Common myeloid progenitor, CD34-positive (primary cell): ENCODE measurements around the gene TTC28.

Source experiments
- CTCF ChIA-PET: fragments of 350-600 bp; sonication (Branson Sonifier 250); formaldehyde crosslinking; loops from one replicate; lab custom pipeline; 2021; ENCODE audit warnings: antibody characterized with exemption; lab: Charles Lee
- POLR2A ChIA-PET: fragments of 350-600 bp; sonication (Branson Sonifier 250); formaldehyde crosslinking; loops from one replicate; lab custom pipeline; 2021; ENCODE audit warnings: antibody characterized with exemption; lab: Charles Lee
- DNase-seq, 3 donors: peaks; one replicate each; pipeline versions ENCODE4 v3.0.0 to v3.0.0-alpha.2; 2013
- H3K27ac ChIP-seq, 2 experiments: 1 replicate in 1 of 2; 2 replicates in 1 of 2; pipeline ENCODE4 v1.7.0; 2013; ENCODE audit warnings: inconsistent platforms in 2 of 2, low read length in 2 of 2, mild to moderate bottlenecking in 2 of 2, low read depth in 1 of 2, moderate library complexity in 1 of 2; ENCODE audit not compliant: severe bottlenecking in 2 of 2, insufficient read depth in 1 of 2, poor library complexity in 1 of 2
- H3K27me3 ChIP-seq, 5 experiments: replicated peaks in 2 of 5; 1 replicate in 3 of 5; 2 replicates in 2 of 5; pipeline versions ENCODE4 v1.6.1 to v1.7.0; 2013; ENCODE audit warnings: low read length in 4 of 5, mild to moderate bottlenecking in 2 of 5, moderate library complexity in 2 of 5, inconsistent platforms in 1 of 5; ENCODE audit not compliant: insufficient read depth in 5 of 5, control insufficient read depth in 4 of 5
- H3K36me3 ChIP-seq, 4 experiments: 1 replicate in 2 of 4; 2 replicates in 2 of 4; pipeline versions ENCODE4 v1.6.1 to v1.7.0; 2013; ENCODE audit warnings: low read length in 3 of 4, control low read depth in 1 of 4, mild to moderate bottlenecking in 1 of 4; ENCODE audit not compliant: control insufficient read depth in 4 of 4, insufficient read depth in 4 of 4
- H3K4me1 ChIP-seq, 4 experiments: 1 replicate in 3 of 4; 2 replicates in 1 of 4; pipeline versions ENCODE4 v1.6.1 to v1.7.1; 2013; ENCODE audit warnings: low read length in 3 of 4, mild to moderate bottlenecking in 3 of 4, control low read depth in 1 of 4, inconsistent platforms in 1 of 4, moderate library complexity in 1 of 4; ENCODE audit not compliant: control insufficient read depth in 4 of 4, insufficient read depth in 4 of 4; ENCODE audit errors: control extremely low read depth in 1 of 4
- H3K4me3 ChIP-seq, 7 experiments: 1 replicate in 4 of 7; 2 replicates in 3 of 7; pipeline versions ENCODE4 v1.5.1 to v1.7.0; 2013; ENCODE audit warnings: mild to moderate bottlenecking in 7 of 7, low read length in 6 of 7, moderate library complexity in 6 of 7, inconsistent platforms in 2 of 7, low read depth in 2 of 7, control low read depth in 1 of 7; ENCODE audit not compliant: insufficient read depth in 4 of 7, control insufficient read depth in 1 of 7; ENCODE audit errors: extremely low read depth in 1 of 7
- H3K9me3 ChIP-seq, 5 experiments: 1 replicate in 4 of 5; 2 replicates in 1 of 5; pipeline versions ENCODE4 v1.6.1 to v1.7.1; 2013; ENCODE audit warnings: low read length in 4 of 5, mild to moderate bottlenecking in 2 of 5, inconsistent platforms in 1 of 5, low read depth in 1 of 5, moderate library complexity in 1 of 5; ENCODE audit not compliant: control insufficient read depth in 4 of 5, insufficient read depth in 2 of 5; ENCODE audit errors: control extremely low read depth in 1 of 5
- WGBS: methylation state at CpG from one replicate; pipeline ENCODE4 v1.1.5; 2013; ENCODE audit not compliant: insufficient coverage; 5-methylcytosine and 5-hydroxymethylcytosine counted together

Gene TTC28

DNA sequence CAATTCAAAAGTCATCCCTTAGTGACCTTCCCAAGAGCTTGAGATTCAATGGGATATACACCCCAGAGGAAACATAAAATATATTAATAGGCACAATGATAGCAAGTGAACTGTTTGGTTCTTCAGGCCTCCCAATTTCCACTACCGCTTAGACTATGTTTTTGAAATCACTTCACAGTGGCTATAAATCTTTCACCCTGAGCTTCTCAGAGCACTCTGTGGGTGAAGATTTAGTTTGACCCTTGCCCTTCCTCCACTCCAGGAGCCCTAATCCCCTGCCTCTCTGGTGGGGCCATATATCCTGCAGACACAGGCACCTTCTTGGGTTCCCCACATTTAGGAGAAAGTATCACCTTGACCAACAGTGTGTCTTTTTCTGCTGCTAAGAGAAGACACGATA lies 573.7 kb downstream of the TTC28 start:
- ChIA-PET CTCF (no interaction called here), POLR2A (no interaction called here)

DNA sequence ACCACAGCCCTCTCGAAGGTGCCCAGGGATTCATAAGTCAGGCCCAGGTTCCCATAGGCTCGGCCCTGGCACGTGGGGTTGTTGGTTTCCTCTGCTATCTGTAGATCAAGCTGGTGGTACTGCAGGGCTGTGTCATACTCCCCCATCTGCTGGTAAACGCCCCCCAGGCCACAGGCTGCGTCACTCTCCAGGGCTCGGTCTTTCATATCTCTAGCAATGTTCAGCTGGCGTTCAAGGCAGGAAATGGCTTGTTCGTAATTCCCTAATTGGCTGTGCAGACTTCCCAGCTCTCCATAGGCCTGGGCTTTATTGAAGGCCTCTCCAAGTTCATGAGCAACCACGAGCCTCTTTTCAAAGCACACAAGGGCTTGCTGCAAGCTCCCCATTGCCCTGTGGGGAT lies 574.2 kb downstream of the TTC28 start:
- Histone ChIP-seq H3K4me1 (peaks cover 0 to 8% (median 5%) of the 10 kb centered on the region in 4 experiments), H3K9me3 (no peaks in the 10 kb centered on the region), H3K4me3 (no peak overlapping the region), H3K27me3 (no peaks in the 10 kb centered on the region), H3K36me3 (no peaks in the 10 kb centered on the region), H3K27ac (no peak overlapping the region)
- peak; percentile 4 to 42 (median 7) for DNase-seq
- CTCF ChIA-PET = interaction anchor here (0.6 kb wide), 1 partner anchor 24 kb away, joined by 3 read pairs; no protein-coding TSS in a partner anchor
- WGBS = 99% methylated on average over 8 of the region's 9 CpGs
- POLR2A ChIA-PET = no interaction called here

More for the DNA sequence above, 573.7 kb downstream of the TTC28 start:
- H3K4me3 ChIP-seq = no peak overlapping the region
- no peak for DNase-seq
- H3K9me3 ChIP-seq = no peaks in the 10 kb centered on the region
- no peaks in the 10 kb centered on the region for H3K27me3 ChIP-seq
- H3K27ac ChIP-seq = no peak overlapping the region
- WGBS = no CpG with 5 or more reads among the region's 2 CpGs
- peaks cover 0 to 8% (median 5%) of the 10 kb centered on the region in 4 experiments for H3K4me1 ChIP-seq
- no peaks in the 10 kb centered on the region for H3K36me3 ChIP-seq

DNA sequence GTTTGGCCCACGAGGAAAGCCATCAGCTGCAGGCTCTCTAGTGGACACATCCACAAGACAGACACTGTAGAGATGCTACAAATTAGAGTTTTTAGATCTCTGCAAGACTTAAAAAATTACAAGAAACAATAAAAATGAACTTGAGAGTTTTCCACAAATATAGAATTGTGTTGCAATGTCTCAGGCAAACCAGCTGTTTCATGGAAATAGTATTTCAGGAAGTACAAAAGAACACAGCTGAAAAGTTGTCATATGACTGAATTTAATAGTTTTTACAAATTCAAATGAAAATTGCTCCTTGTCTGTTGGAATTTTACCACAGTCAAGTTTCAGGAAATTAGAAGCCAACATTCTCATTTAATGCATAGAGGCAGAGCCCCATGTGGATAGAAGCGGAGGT lies 576.0 kb downstream of the TTC28 start:
- ChIA-PET CTCF (interaction anchor here (0.8 kb wide), 1 partner anchor 8 kb away, joined by 3 read pairs; no protein-coding TSS in a partner anchor), POLR2A (no interaction called here)
- Histone ChIP-seq H3K4me1 (peaks cover 0 to 8% (median 5%) of the 10 kb centered on the region in 4 experiments), H3K4me3 (no peak overlapping the region), H3K36me3 (peaks cover 0 to 3% (median 2%) of the 10 kb centered on the region in 4 experiments), H3K27me3 (no peaks in the 10 kb centered on the region), H3K27ac (no peak overlapping the region), H3K9me3 (no peaks in the 10 kb centered on the region)
- 100% methylated on average over 1 of the region's 2 CpGs for WGBS
- no peak for DNase-seq

DNA sequence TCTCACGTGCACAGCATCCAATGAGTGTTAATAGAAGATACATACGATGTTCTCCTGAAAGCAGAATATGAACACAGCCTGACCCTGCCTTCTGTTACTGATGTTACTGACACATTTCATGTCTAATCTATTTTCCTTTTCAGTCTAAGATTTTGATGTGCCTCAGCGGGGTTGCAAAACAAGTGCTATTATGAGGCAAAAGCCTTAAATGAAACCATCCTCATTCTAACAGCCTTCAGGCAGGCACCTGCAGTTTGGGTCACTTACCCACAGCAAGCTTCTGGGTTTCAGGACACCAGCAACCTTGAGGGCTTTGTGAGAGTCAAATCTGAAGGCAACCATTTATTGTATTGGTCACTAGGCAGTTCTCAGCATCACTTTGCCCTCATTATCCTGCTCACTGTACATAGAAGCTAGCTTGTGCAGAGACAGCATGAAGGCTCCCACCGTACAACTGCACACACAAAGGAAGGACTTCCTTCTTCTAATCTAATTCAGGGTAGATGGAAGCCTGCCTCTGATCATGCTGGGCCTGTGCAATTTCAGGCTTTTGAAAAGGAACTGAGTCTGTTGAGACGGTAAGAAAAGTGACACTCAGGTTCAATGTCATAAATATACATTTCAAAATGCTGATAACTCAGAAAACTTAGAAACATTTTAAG lies 577.4 kb downstream of the TTC28 start:
- Histone ChIP-seq H3K27ac (no peak overlapping the region), H3K36me3 (peaks cover 0 to 3% (median 2%) of the 10 kb centered on the region in 4 experiments), H3K4me3 (no peak overlapping the region), H3K9me3 (no peaks in the 10 kb centered on the region), H3K27me3 (no peaks in the 10 kb centered on the region), H3K4me1 (peaks cover 0 to 8% (median 5%) of the 10 kb centered on the region in 4 experiments)
- ChIA-PET POLR2A (no interaction called here), CTCF (no interaction called here)
- DNase-seq = no peak
- WGBS = 90% methylated on average over 3 of the region's 5 CpGs

DNA sequence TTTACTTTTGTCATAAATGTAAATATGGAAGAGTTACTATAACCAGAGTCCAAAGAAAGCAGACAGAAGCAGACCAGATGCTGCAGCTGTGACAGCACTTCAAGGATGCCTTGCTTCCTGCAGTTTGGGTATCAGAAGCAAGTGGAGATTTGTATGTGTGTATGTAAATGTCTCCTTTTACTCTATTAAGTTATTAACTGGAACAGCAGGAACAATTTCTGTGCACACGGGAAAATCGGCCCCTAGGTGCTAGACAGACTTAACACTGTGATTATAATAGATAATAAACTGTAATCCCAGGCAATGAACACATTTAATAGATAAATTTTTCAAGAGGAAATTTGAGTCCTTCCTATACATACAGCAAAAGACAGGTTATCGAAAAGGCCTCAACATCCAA lies 582.0 kb downstream of the TTC28 start:
- Histone ChIP-seq H3K4me1 (no peaks in the 10 kb centered on the region), H3K4me3 (no peak overlapping the region), H3K9me3 (no peaks in the 10 kb centered on the region), H3K27me3 (no peaks in the 10 kb centered on the region), H3K36me3 (peaks cover 0 to 3% (median 2%) of the 10 kb centered on the region in 4 experiments), H3K27ac (no peak overlapping the region)
- CTCF ChIA-PET = no interaction called here
- DNase-seq = no peak
- no CpG with 5 or more reads among the region's 3 CpGs for WGBS
- POLR2A ChIA-PET = no interaction called here

DNA sequence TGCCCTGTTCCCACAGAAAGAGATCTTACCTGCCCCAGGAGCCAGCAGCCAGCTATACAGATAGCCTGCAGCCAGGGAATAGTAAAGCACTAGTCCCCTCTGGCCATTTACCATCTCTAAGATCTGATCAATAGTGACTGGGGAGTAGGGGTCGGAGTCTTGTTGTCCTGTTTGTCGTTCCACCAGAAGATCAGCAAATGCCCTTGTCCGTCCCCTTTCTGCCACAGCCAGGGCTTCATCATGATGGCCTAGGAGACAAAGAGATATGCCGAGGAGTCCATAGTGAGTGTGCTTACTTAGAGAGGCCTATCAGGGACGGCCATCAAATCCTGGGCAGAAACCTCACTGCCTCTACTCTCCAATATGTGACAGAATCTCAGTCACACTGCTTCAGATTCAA lies 583.5 kb downstream of the TTC28 start:
- ChIA-PET CTCF (no interaction called here), POLR2A (no interaction called here)
- 100% methylated on average over 2 of the region's 5 CpGs for WGBS
- Histone ChIP-seq H3K4me1 (no peaks in the 10 kb centered on the region), H3K4me3 (no peak overlapping the region), H3K36me3 (peaks cover 0 to 3% (median 2%) of the 10 kb centered on the region in 4 experiments), H3K27ac (no peak overlapping the region), H3K27me3 (no peaks in the 10 kb centered on the region), H3K9me3 (no peaks in the 10 kb centered on the region)
- DNase-seq = no peak

DNA sequence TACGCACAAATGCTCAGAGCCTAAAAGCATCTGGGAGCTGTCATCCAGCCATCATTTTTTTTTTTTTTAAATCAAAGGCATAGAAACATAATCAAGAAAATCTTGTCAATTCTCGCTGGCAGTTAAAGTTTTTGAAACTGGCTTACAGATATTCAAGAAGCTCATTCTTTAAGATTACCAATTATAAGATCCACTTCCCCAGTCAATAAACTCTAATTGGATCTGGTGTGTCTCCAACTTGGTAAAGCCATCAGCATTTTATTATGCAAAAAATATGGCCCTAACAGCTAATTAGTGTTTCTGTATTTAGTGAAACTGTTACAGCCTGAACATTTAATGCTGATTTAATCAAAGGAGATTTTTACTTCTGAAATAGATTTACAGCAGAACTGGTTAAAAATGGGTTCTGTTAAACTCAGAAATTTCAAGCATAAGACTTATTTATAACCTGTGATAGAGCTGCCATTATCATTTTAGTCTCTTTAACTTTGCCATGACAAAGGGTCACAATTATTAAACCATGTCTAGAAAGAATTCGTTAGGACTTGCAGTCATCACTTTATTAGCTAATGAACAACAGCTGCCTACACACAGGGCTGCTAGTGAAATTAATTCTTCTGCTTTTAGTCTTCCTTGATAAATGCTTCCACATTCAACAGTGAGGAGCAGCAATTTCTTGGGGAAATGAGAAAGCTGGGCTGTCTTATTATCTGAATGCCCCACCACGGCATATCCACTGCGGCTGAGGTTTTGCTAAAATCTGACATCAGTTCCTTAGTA lies 584.1 kb downstream of the TTC28 start:
- H3K36me3 ChIP-seq = peaks cover 0 to 3% (median 2%) of the 10 kb centered on the region in 4 experiments
- H3K9me3 ChIP-seq = no peaks in the 10 kb centered on the region
- POLR2A ChIA-PET = interaction anchor here (0.7 kb wide), 1 partner anchor 22 kb away, joined by 3 read pairs; no protein-coding TSS in a partner anchor
- CTCF ChIA-PET = no interaction called here
- H3K27ac ChIP-seq = no peak overlapping the region
- no peak overlapping the region for H3K4me3 ChIP-seq
- DNase-seq = no peak
- 100% methylated on average over 2 of the region's 5 CpGs for WGBS
- H3K27me3 ChIP-seq = no peaks in the 10 kb centered on the region
- H3K4me1 ChIP-seq = no peaks in the 10 kb centered on the region
